WTC11 (cell line): ENCODE measurements around the gene SKI. TPM values are rescaled to one million over a fixed set of nuclear protein-coding genes. Genes with fewer than 3 reads are reported as not detected.
A peak's percentile ranks its signal among the peaks of the same experiment; 100 is the strongest.

Experiments used
- ATAC-seq: fragments of 200-7000 bp; cut with Tn5 transposase; 2 replicates; pipeline ENCODE4 v1.10.0; 2021; ENCODE audit warnings: mild to moderate bottlenecking, moderate library complexity
- CTCF ChIA-PET: fragments of 300-600 bp; sonication (Branson Sonifier 250); formaldehyde crosslinking; loops from one replicate; lab custom pipeline; 2021; ENCODE audit warnings: antibody characterized with exemption; lab: Charles Lee
- POLR2A ChIA-PET: fragments of 350-600 bp; sonication (Branson Sonifier 250); formaldehyde crosslinking; loops from one replicate; lab custom pipeline; 2021; ENCODE audit warnings: antibody characterized with exemption; lab: Charles Lee
- DNase-seq: peaks from one replicate; pipeline ENCODE4 v3.0.0; 2021; ENCODE audit warnings: low spot score
- H3K27ac Mint-ChIP-seq: 2 replicates; pipeline ENCODE4 v1.8.0; 2021; ENCODE audit warnings: mixed read lengths
- H3K27me3 Mint-ChIP-seq: 2 replicates; pipeline ENCODE4 v1.8.0; 2021; ENCODE audit warnings: low read depth, mild to moderate bottlenecking, moderate library complexity, mixed read lengths
- H3K36me3 Mint-ChIP-seq: 2 replicates; pipeline ENCODE4 v1.8.0; 2021; ENCODE audit warnings: mixed read lengths
- H3K4me1 Mint-ChIP-seq: 2 replicates; pipeline ENCODE4 v1.8.0; 2022; ENCODE audit warnings: mixed read lengths
- H3K4me3 Mint-ChIP-seq: 2 replicates; pipeline ENCODE4 v1.8.0; 2021; ENCODE audit warnings: mild to moderate bottlenecking, moderate library complexity, mixed read lengths
- H3K9me3 Mint-ChIP-seq: 2 replicates; pipeline ENCODE4 v1.8.0; 2021; ENCODE audit warnings: mixed read lengths
- CDX4 ChIP-seq: fragments of 250-450 bp; sonication (Bioruptor Pico); IDR thresholded peaks from 2 replicates; pipeline ENCODE4 v1.9.0; 2021; ENCODE audit warnings: moderate library complexity, mild to moderate bottlenecking, inconsistent platforms, borderline replicate concordance
- GTF2I ChIP-seq: fragments of 250-450 bp; sonication (Bioruptor Pico); conservative IDR thresholded peaks from 2 replicates; pipeline ENCODE4 v1.4.0; 2021; ENCODE audit warnings: mild to moderate bottlenecking
- IRF2 ChIP-seq: sonication (generic); formaldehyde crosslinking; IDR thresholded peaks from 2 replicates; pipeline ENCODE4 v1.8.0; 2022; ENCODE audit warnings: low read depth, missing genetic modification reagents, borderline replicate concordance
- JAZF1 ChIP-seq: fragments of 250-450 bp; sonication (Bioruptor Pico); IDR thresholded peaks from 2 replicates; pipeline ENCODE4 v1.9.0; 2021; ENCODE audit warnings: moderate library complexity, mild to moderate bottlenecking, inconsistent platforms
- JUN ChIP-seq: sonication (generic); formaldehyde crosslinking; IDR thresholded peaks from 2 replicates; pipeline ENCODE4 v1.8.0; 2023; ENCODE audit warnings: mild to moderate bottlenecking, missing genetic modification reagents
- NFATC4 ChIP-seq: fragments of 250-450 bp; sonication (Bioruptor Pico); IDR thresholded peaks from 2 replicates; pipeline ENCODE4 v1.9.0; 2021; ENCODE audit warnings: mild to moderate bottlenecking
- NFYB ChIP-seq: sonication (generic); formaldehyde crosslinking; conservative IDR thresholded peaks from 2 replicates; pipeline ENCODE4 v1.8.0; 2022; ENCODE audit warnings: low read depth, missing genetic modification reagents
- NR3C1 ChIP-seq: sonication (generic); formaldehyde crosslinking; conservative IDR thresholded peaks from 2 replicates; pipeline ENCODE4 v1.8.1; 2023; ENCODE audit warnings: low read depth, mild to moderate bottlenecking, missing genetic modification reagents
- ZBTB43 ChIP-seq: sonication (generic); formaldehyde crosslinking; IDR thresholded peaks from 2 replicates; pipeline ENCODE4 v1.8.1; 2023; ENCODE audit warnings: mild to moderate bottlenecking, missing genetic modification reagents
- ZNF232 ChIP-seq: sonication (generic); formaldehyde crosslinking; IDR thresholded peaks from 2 replicates; pipeline ENCODE4 v1.8.0; 2022; ENCODE audit warnings: mild to moderate bottlenecking, missing genetic modification reagents
- ZNF396 ChIP-seq: fragments of 250-450 bp; sonication (Bioruptor Pico); IDR thresholded peaks from 2 replicates; pipeline ENCODE4 v1.8.0; 2021; ENCODE audit warnings: mild to moderate bottlenecking, moderate library complexity, borderline replicate concordance
- ZNF512 ChIP-seq: sonication (generic); formaldehyde crosslinking; IDR thresholded peaks from 2 replicates; pipeline ENCODE4 v1.8.1; 2022; ENCODE audit warnings: missing genetic modification reagents, borderline replicate concordance
- ZNF532 ChIP-seq: fragments of 250-450 bp; sonication (Bioruptor Pico); IDR thresholded peaks from 2 replicates; pipeline ENCODE4 v1.9.0; 2021; ENCODE audit warnings: mild to moderate bottlenecking, borderline replicate concordance
- ZNF671 ChIP-seq: fragments of 250-450 bp; sonication (Bioruptor Pico); IDR thresholded peaks from 2 replicates; pipeline ENCODE4 v1.8.0; 2021; ENCODE audit warnings: mild to moderate bottlenecking
- total RNA-seq: library from RNA; stranded (reverse); gene quantifications from 3 replicates; pipeline ENCODE4 v1.2.3, GENCODE V29; 2021
- TF ChIP-seq, protein P1 (sequence below): fragments of 250-450 bp; sonication (Bioruptor Pico); IDR thresholded peaks from 2 replicates; pipeline ENCODE4 v1.9.0; 2021; ENCODE audit warnings: mild to moderate bottlenecking
- TF ChIP-seq, protein P2 (sequence below): sonication (generic); formaldehyde crosslinking; IDR thresholded peaks from 2 replicates; pipeline ENCODE4 v1.8.0; 2022; ENCODE audit warnings: mild to moderate bottlenecking, missing genetic modification reagents
- TF ChIP-seq, protein P3 (sequence below): sonication (generic); formaldehyde crosslinking; IDR thresholded peaks from 2 replicates; pipeline ENCODE4 v1.8.0; 2022; ENCODE audit warnings: mild to moderate bottlenecking, missing genetic modification reagents

SKI gene
- total RNA-seq, 1 experiment from 2014 or later = 88.6 TPM

DNA sequence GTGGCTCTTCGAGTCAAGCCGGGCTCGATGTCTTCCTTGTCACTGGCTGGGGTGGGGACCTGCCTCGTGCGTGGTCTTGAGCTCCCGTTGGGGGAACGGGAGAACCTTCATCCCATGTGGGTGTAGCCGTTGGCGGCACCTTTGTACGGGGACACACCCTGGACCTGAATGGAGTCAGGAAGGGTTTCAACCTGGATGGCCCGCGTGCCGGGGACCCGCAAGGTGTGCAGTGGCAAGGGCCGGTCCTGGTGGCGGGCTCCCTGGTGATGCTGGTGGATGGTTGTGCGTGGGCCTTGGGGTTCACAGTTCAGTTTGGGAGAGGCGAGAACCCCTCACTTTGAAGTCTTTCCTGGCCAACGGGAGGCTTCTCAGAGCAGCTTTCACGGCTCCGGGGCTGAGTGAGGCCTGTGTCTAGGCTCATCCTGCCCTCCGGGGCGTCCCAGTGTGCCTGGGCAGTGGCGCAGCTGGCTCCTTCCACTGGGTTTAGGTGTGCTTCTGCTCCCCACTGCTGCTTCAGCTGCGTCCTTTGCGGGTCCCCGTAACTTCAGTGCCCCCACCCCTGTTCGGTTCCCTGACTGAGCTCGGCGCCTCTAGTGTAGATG is 11.4 kb downstream of the SKI start (continued):
- no peak for TF ChIP-seq ZBTB43

GRCh38 chr1:2240270-2241156 is 12.4 kb downstream of the SKI start:
- H3K36me3 Mint-ChIP-seq = peaks cover 15% of the 10 kb centered on the region
- H3K27me3 Mint-ChIP-seq = no peaks in the 10 kb centered on the region
- no peak overlapping the region for H3K4me3 Mint-ChIP-seq
- no peaks in the 10 kb centered on the region for H3K9me3 Mint-ChIP-seq
- no peak for TF ChIP-seq ZNF532
- TF ChIP-seq, protein P1, sequence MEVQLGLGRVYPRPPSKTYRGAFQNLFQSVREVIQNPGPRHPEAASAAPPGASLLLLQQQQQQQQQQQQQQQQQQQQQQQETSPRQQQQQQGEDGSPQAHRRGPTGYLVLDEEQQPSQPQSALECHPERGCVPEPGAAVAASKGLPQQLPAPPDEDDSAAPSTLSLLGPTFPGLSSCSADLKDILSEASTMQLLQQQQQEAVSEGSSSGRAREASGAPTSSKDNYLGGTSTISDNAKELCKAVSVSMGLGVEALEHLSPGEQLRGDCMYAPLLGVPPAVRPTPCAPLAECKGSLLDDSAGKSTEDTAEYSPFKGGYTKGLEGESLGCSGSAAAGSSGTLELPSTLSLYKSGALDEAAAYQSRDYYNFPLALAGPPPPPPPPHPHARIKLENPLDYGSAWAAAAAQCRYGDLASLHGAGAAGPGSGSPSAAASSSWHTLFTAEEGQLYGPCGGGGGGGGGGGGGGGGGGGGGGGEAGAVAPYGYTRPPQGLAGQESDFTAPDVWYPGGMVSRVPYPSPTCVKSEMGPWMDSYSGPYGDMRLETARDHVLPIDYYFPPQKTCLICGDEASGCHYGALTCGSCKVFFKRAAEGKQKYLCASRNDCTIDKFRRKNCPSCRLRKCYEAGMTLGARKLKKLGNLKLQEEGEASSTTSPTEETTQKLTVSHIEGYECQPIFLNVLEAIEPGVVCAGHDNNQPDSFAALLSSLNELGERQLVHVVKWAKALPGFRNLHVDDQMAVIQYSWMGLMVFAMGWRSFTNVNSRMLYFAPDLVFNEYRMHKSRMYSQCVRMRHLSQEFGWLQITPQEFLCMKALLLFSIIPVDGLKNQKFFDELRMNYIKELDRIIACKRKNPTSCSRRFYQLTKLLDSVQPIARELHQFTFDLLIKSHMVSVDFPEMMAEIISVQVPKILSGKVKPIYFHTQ = no peak
- no peak for TF ChIP-seq NR3C1
- no peak for TF ChIP-seq NFATC4 (CRISPR knock-in tag)
- TF ChIP-seq JUN (CRISPR knock-in tag) = no peak
- no peak for DNase-seq
- ChIA-PET POLR2A (no interaction called here), CTCF (interaction anchor here (2.5 kb wide), 1 partner anchor 75 kb away, joined by 10 read pairs; no protein-coding TSS in a partner anchor)
- ATAC-seq = no peak
- peaks cover 41% of the 10 kb centered on the region for H3K4me1 Mint-ChIP-seq
- peak overlapping the region; percentile 86; the same call in 1 of the 2 replicates for H3K27ac Mint-ChIP-seq

- Mint-ChIP-seq H3K36me3 (peaks cover 15% of the 10 kb centered on the region), H3K27ac (peak overlapping the region; percentile 83), H3K4me1 (peaks cover 40% of the 10 kb centered on the region), H3K9me3 (no peaks in the 10 kb centered on the region), H3K27me3 (no peaks in the 10 kb centered on the region), H3K4me3 (no peak overlapping the region)
- ChIA-PET POLR2A (interaction anchor here (0.9 kb wide), 1 partner anchor 150 kb away, joined by 3 read pairs; the partner anchor contains the start of genes MORN1 and RER1), CTCF (no interaction called here)
- DNase-seq (no peak), ATAC-seq (no peak)
- TF ChIP-seq, protein P2, sequence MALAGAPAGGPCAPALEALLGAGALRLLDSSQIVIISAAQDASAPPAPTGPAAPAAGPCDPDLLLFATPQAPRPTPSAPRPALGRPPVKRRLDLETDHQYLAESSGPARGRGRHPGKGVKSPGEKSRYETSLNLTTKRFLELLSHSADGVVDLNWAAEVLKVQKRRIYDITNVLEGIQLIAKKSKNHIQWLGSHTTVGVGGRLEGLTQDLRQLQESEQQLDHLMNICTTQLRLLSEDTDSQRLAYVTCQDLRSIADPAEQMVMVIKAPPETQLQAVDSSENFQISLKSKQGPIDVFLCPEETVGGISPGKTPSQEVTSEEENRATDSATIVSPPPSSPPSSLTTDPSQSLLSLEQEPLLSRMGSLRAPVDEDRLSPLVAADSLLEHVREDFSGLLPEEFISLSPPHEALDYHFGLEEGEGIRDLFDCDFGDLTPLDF = no peak
- TF ChIP-seq ZNF512 (CRISPR knock-in tag) = no peak
- TF ChIP-seq NFYB (CRISPR knock-in tag) = no peak
- no peak for TF ChIP-seq ZNF232 (CRISPR knock-in tag)
- no peak for TF ChIP-seq JAZF1 (CRISPR knock-in tag)
- TF ChIP-seq, protein P3, sequence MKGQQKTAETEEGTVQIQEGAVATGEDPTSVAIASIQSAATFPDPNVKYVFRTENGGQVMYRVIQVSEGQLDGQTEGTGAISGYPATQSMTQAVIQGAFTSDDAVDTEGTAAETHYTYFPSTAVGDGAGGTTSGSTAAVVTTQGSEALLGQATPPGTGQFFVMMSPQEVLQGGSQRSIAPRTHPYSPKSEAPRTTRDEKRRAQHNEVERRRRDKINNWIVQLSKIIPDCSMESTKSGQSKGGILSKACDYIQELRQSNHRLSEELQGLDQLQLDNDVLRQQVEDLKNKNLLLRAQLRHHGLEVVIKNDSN (CRISPR knock-in tag) = no peak
- no peak for TF ChIP-seq ZNF396 (CRISPR knock-in tag)
- no peak for TF ChIP-seq GTF2I
- no peak for TF ChIP-seq ZNF671 (CRISPR knock-in tag)
- TF ChIP-seq CDX4 (CRISPR knock-in tag) = no peak
- no peak for TF ChIP-seq IRF2
These were observed 13.7 kb downstream of the SKI start for GRCh38 chr1:2241820-2242219.
